ENCODE results near the gene AKAP12. TPM values are rescaled to one million over a fixed set of nuclear protein-coding genes. Genes with fewer than 3 reads are reported as not detected.

AKAP12 gene
- total and polyA plus RNA-seq, 7 donors = 2.5 to 13.1 (median 7.5) TPM

DNA sequence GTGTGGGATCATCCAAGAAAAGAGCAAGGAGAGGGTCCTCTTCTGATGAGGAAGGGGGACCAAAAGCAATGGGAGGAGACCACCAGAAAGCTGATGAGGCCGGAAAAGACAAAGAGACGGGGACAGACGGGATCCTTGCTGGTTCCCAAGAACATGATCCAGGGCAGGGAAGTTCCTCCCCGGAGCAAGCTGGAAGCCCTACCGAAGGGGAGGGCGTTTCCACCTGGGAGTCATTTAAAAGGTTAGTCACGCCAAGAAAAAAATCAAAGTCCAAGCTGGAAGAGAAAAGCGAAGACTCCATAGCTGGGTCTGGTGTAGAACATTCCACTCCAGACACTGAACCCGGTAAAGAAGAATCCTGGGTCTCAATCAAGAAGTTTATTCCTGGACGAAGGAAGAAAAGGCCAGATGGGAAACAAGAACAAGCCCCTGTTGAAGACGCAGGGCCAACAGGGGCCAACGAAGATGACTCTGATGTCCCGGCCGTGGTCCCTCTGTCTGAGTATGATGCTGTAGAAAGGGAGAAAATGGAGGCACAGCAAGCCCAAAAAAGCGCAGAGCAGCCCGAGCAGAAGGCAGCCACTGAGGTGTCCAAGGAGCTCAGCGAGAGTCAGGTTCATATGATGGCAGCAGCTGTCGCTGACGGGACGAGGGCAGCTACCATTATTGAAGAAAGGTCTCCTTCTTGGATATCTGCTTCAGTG, 110.8 kb downstream of the AKAP12 start:
- TF ChIP-seq, protein P1, sequence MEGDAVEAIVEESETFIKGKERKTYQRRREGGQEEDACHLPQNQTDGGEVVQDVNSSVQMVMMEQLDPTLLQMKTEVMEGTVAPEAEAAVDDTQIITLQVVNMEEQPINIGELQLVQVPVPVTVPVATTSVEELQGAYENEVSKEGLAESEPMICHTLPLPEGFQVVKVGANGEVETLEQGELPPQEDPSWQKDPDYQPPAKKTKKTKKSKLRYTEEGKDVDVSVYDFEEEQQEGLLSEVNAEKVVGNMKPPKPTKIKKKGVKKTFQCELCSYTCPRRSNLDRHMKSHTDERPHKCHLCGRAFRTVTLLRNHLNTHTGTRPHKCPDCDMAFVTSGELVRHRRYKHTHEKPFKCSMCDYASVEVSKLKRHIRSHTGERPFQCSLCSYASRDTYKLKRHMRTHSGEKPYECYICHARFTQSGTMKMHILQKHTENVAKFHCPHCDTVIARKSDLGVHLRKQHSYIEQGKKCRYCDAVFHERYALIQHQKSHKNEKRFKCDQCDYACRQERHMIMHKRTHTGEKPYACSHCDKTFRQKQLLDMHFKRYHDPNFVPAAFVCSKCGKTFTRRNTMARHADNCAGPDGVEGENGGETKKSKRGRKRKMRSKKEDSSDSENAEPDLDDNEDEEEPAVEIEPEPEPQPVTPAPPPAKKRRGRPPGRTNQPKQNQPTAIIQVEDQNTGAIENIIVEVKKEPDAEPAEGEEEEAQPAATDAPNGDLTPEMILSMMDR (IDR thresholded peaks at IDR 0.05) = no peak
- Histone ChIP-seq H3K9me3 (no peaks in the 10 kb centered on the region), H3K4me1 (no peaks in the 10 kb centered on the region), H3K27me3 (ENCODE audit: insufficient read depth in 3 of 3, low read length in 2 of 3) (no peaks in the 10 kb centered on the region), H3K27ac (no peak overlapping the region), H3K36me3 (ENCODE audit: insufficient read depth in 1 of 2, low read depth in 1 of 2) (peaks cover 0 to 11% of the 10 kb centered on the region in 2 donors), H3K4me3 (no peak overlapping the region)
- WGBS, 3 donors = 83 to 86% (median 84%) methylated on average over 20 of the region's 20 CpGs
- ATAC-seq (no peak), DNase-seq (no peak)
- intact Hi-C loops (cut with DNase I) = no loop called here

DNA sequence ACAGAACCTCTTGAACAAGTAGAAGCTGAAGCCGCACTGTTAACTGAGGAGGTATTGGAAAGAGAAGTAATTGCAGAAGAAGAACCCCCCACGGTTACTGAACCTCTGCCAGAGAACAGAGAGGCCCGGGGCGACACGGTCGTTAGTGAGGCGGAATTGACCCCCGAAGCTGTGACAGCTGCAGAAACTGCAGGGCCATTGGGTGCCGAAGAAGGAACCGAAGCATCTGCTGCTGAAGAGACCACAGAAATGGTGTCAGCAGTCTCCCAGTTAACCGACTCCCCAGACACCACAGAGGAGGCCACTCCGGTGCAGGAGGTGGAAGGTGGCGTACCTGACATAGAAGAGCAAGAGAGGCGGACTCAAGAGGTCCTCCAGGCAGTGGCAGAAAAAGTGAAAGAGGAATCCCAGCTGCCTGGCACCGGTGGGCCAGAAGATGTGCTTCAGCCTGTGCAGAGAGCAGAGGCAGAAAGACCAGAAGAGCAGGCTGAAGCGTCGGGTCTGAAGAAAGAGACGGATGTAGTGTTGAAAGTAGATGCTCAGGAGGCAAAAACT, 111.5 kb downstream of the AKAP12 start:
- intact Hi-C loops (cut with DNase I) = no loop called here
- TF ChIP-seq, protein P1 (IDR thresholded peaks at IDR 0.05) = no peak
- H3K9me3 ChIP-seq = no peaks in the 10 kb centered on the region
- H3K36me3 ChIP-seq (ENCODE audit: insufficient read depth in 1 of 2, low read depth in 1 of 2) = peaks cover 0 to 15% of the 10 kb centered on the region in 2 donors
- H3K4me3 ChIP-seq = no peak overlapping the region
- H3K4me1 ChIP-seq = no peaks in the 10 kb centered on the region
- H3K27me3 ChIP-seq (ENCODE audit: insufficient read depth in 3 of 3, low read length in 2 of 3) = no peaks in the 10 kb centered on the region
- ATAC-seq = no peak
- WGBS, 3 donors = 61 to 69% (median 63%) methylated on average over 18 of the region's 18 CpGs
- no peak overlapping the region for H3K27ac ChIP-seq
- no peak for DNase-seq

DNA sequence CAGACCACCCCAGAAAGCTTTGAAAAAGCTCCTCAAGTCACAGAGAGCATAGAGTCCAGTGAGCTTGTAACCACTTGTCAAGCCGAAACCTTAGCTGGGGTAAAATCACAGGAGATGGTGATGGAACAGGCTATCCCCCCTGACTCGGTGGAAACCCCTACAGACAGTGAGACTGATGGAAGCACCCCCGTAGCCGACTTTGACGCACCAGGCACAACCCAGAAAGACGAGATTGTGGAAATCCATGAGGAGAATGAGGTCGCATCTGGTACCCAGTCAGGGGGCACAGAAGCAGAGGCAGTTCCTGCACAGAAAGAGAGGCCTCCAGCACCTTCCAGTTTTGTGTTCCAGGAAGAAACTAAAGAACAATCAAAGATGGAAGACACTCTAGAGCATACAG, 112.0 kb downstream of the AKAP12 start:
- Histone ChIP-seq H3K4me1 (no peaks in the 10 kb centered on the region), H3K4me3 (no peak overlapping the region), H3K36me3 (ENCODE audit: insufficient read depth in 1 of 2, low read depth in 1 of 2) (peaks cover 0 to 17% of the 10 kb centered on the region in 2 donors), H3K9me3 (no peaks in the 10 kb centered on the region), H3K27ac (no peak overlapping the region), H3K27me3 (ENCODE audit: insufficient read depth in 3 of 3, low read length in 2 of 3) (no peaks in the 10 kb centered on the region)
- intact Hi-C loops (cut with DNase I) = no loop called here
- TF ChIP-seq, protein P1 (IDR thresholded peaks at IDR 0.05) = no peak
- no peak for ATAC-seq
- no peak for DNase-seq
- 94 to 96% (median 96%) methylated on average over 7 of the region's 7 CpGs for WGBS, 3 donors

DNA sequence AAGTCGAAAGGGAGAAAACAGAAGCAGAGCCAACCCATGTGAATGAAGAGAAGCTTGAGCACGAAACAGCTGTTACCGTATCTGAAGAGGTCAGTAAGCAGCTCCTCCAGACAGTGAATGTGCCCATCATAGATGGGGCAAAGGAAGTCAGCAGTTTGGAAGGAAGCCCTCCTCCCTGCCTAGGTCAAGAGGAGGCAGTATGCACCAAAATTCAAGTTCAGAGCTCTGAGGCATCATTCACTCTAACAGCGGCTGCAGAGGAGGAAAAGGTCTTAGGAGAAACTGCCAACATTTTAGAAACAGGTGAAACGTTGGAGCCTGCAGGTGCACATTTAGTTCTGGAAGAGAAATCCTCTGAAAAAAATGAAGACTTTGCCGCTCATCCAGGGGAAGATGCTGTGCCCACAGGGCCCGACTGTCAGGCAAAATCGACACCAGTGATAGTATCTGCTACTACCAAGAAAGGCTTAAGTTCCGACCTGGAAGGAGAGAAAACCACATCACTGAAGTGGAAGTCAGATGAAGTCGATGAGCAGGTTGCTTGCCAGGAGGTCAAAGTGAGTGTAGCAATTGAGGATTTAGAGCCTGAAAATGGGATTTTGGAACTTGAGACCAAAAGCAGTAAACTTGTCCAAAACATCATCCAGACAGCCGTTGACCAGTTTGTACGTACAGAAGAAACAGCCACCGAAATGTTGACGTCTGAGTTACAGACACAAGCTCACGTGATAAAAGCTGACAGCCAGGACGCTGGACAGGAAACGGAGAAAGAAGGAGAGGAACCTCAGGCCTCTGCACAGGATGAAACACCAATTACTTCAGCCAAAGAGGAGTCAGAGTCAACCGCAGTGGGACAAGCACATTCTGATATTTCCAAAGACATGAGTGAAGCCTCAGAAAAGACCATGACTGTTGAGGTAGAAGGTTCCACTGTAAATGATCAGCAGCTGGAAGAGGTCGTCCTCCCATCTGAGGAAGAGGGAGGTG, 112.9 kb downstream of the AKAP12 start:
- WGBS, 3 donors = 67 to 77% (median 69%) methylated on average over 19 of the region's 19 CpGs

More for the DNA sequence above, 112.9 kb downstream of the AKAP12 start:
- H3K9me3 ChIP-seq = no peaks in the 10 kb centered on the region
- no peaks in the 10 kb centered on the region for H3K27me3 ChIP-seq (ENCODE audit: insufficient read depth in 3 of 3, low read length in 2 of 3)
- no peak overlapping the region for H3K27ac ChIP-seq
- intact Hi-C loops (cut with DNase I) = no loop called here
- peaks cover 0 to 18% of the 10 kb centered on the region in 2 donors for H3K36me3 ChIP-seq (ENCODE audit: insufficient read depth in 1 of 2, low read depth in 1 of 2)
- no peaks in the 10 kb centered on the region for H3K4me1 ChIP-seq
- ATAC-seq (no peak), DNase-seq (no peak)
- TF ChIP-seq, protein P1 (IDR thresholded peaks at IDR 0.05) = no peak
- H3K4me3 ChIP-seq = no peak overlapping the region
